ENCODE data around the gene STYXL1. TPM values are rescaled to one million over a fixed set of nuclear protein-coding genes. Genes with fewer than 3 reads are reported as not detected.

Gene STYXL1
- total and polyA plus RNA-seq, 2 experiments from 2014 or later, result 28.0 to 39.2 TPM

GRCh38 chr7:76064208-76064970 lies 16.6 kb upstream of the STYXL1 start:
- no peaks in the 10 kb centered on the region for H3K9me3 Mint-ChIP-seq
- H3K4me1 Mint-ChIP-seq, result peaks cover 6% of the 10 kb centered on the region
- peaks cover 11% of the 10 kb centered on the region for H3K27me3 Mint-ChIP-seq (ENCODE audit: insufficient read depth, low read depth, poor library complexity)
- TF ChIP-seq NANOG (IDR thresholded peaks at IDR 0.05; ENCODE audit: borderline replicate concordance), result no peak
- TF ChIP-seq EZH2 (IDR thresholded peaks at IDR 0.05; ENCODE audit: low read depth, unreplicated experiment), result no peak
- no peak for TF ChIP-seq JUNB (IDR thresholded peaks at IDR 0.05; ENCODE audit: unreplicated experiment)
- TF ChIP-seq ETS1 (IDR thresholded peaks at IDR 0.05), result no peak
- TF ChIP-seq EZH2phosphoT487 (IDR thresholded peaks at IDR 0.05; ENCODE audit: unreplicated experiment), result no peak
- TF ChIP-seq POLR2AphosphoS5 (IDR thresholded peaks at IDR 0.05; ENCODE audit: low read depth), result no peak
- TF ChIP-seq STAT1 (IDR thresholded peaks at IDR 0.05; ENCODE audit: unreplicated experiment), result no peak
- no peaks in the 10 kb centered on the region for H3K4me1 ChIP-seq (ENCODE audit: insufficient read depth)
- H3K36me3 ChIP-seq (ENCODE audit: insufficient read depth), result peaks cover 32% of the 10 kb centered on the region
- H2AFZ ChIP-seq, result no peak overlapping the region
- no peaks in the 10 kb centered on the region for H3K27me3 ChIP-seq (ENCODE audit: insufficient read depth)
- ATAC-seq, result no peak
- H3K4me2 ChIP-seq, result no peak overlapping the region
- H3K36me3 Mint-ChIP-seq (ENCODE audit: low read depth), result peaks cover 75% of the 10 kb centered on the region
- no peak overlapping the region for H3K4me3 Mint-ChIP-seq
- no peak overlapping the region for H3K27ac ChIP-seq (ENCODE audit: low read depth)
- no peak overlapping the region for H3K4me3 ChIP-seq
- no peaks in the 10 kb centered on the region for H4K20me1 ChIP-seq (replicated peaks; ENCODE audit: insufficient read depth)
- no peaks in the 10 kb centered on the region for H3K9me2 ChIP-seq (ENCODE audit: insufficient read depth)
- no peak for DNase-seq (ENCODE audit: low spot score)
- H3K27ac Mint-ChIP-seq, result no peak overlapping the region
- H3F3A ChIP-seq (replicated peaks; ENCODE audit: low read depth), result no peaks in the 10 kb centered on the region
- no peaks in the 10 kb centered on the region for H3K79me2 ChIP-seq (replicated peaks; ENCODE audit: insufficient read depth)

- DNase-seq (ENCODE audit: low spot score), result no peak
- H3K27ac ChIP-seq (ENCODE audit: low read depth), result no peak overlapping the region
- H4K20me1 ChIP-seq (replicated peaks; ENCODE audit: insufficient read depth), result 0 out of 2 replicates have a peak, but pooled peaks cover under 1% of the 10 kb centered on the region
- H3K36me3 Mint-ChIP-seq (ENCODE audit: low read depth), result peaks cover 83% of the 10 kb centered on the region
- ATAC-seq, result no peak
- no peak overlapping the region for H2AFZ ChIP-seq
- no peak overlapping the region for H3K4me2 ChIP-seq
- no peaks in the 10 kb centered on the region for H3K79me2 ChIP-seq (replicated peaks; ENCODE audit: insufficient read depth)
- H3K9me3 Mint-ChIP-seq, result no peaks in the 10 kb centered on the region
- H3F3A ChIP-seq (replicated peaks; ENCODE audit: low read depth), result no peaks in the 10 kb centered on the region
- H3K4me1 Mint-ChIP-seq, result 0 out of 3 replicates have a peak, but pooled peaks cover under 1% of the 10 kb centered on the region
- no peak overlapping the region for H3K4me3 Mint-ChIP-seq
- no peaks in the 10 kb centered on the region for H3K9me2 ChIP-seq (ENCODE audit: insufficient read depth)
- H3K4me1 ChIP-seq (ENCODE audit: insufficient read depth), result no peaks in the 10 kb centered on the region
- H3K27me3 Mint-ChIP-seq (ENCODE audit: insufficient read depth, low read depth, poor library complexity), result peaks cover 11% of the 10 kb centered on the region
- H3K27ac Mint-ChIP-seq, result no peak overlapping the region
- no peaks in the 10 kb centered on the region for H3K27me3 ChIP-seq (ENCODE audit: insufficient read depth)
- peaks cover 38% of the 10 kb centered on the region for H3K36me3 ChIP-seq (ENCODE audit: insufficient read depth)
- H3K4me3 ChIP-seq, result no peak overlapping the region
- no peak for TF ChIP-seq REST (IDR thresholded peaks at IDR 0.05; ENCODE audit: unreplicated experiment)
- no peak for TF ChIP-seq STAT1 (IDR thresholded peaks at IDR 0.05; ENCODE audit: unreplicated experiment)
- TF ChIP-seq ZNF462 (CRISPR knock-in tag; IDR thresholded peaks at IDR 0.05), result no peak
- no peak for TF ChIP-seq POLR2AphosphoS5 (IDR thresholded peaks at IDR 0.05; ENCODE audit: low read depth)
- no peak for TF ChIP-seq ZNF331 (CRISPR knock-in tag; IDR thresholded peaks at IDR 0.05; ENCODE audit: low read depth)
- TF ChIP-seq EZH2phosphoT487 (IDR thresholded peaks at IDR 0.05; ENCODE audit: unreplicated experiment), result no peak
These were observed 15.7 kb upstream of the STYXL1 start for GRCh38 chr7:76063525-76063924.

All from GM23338 (cell line).